Duodenal mucosa (tissue), 2 donors: ENCODE measurements around the gene USP17L22.
"Not testable (repeated sequence)": the region's sequence is repeated elsewhere in the genome, so short reads cannot be mapped to it uniquely, and the experiment has no call there.

Experiments
- H3K27ac ChIP-seq: one replicate; pipeline ENCODE4 v1.7.0; 2013; ENCODE audit warnings: low read depth, low read length
- H3K27me3 ChIP-seq, 2 donors: one replicate each; pipeline ENCODE4 v1.7.0; 2013; ENCODE audit warnings: low read length in 2 of 2, control low read depth in 1 of 2; ENCODE audit not compliant: insufficient read depth in 2 of 2, control insufficient read depth in 1 of 2
- H3K36me3 ChIP-seq, 2 donors: one replicate each; pipeline ENCODE4 v1.7.0; 2013; ENCODE audit warnings: low read length in 2 of 2, control low read depth in 1 of 2; ENCODE audit not compliant: insufficient read depth in 2 of 2, control insufficient read depth in 1 of 2
- H3K4me1 ChIP-seq, 2 donors: one replicate each; pipeline ENCODE4 v1.7.0; 2013; ENCODE audit warnings: low read length in 2 of 2, control low read depth in 1 of 2; ENCODE audit not compliant: insufficient read depth in 2 of 2, control insufficient read depth in 1 of 2
- H3K4me3 ChIP-seq, 2 donors: one replicate each; pipeline ENCODE4 v1.7.0; 2013; ENCODE audit warnings: low read length in 2 of 2, low read depth in 1 of 2
- H3K9ac ChIP-seq, 2 donors: one replicate each; pipeline ENCODE4 v1.7.0; 2013; ENCODE audit warnings: low read length in 2 of 2, low read depth in 1 of 2
- H3K9me3 ChIP-seq, 2 donors: one replicate each; pipeline ENCODE4 v1.7.0; 2013; ENCODE audit warnings: low read length in 2 of 2, control low read depth in 1 of 2; ENCODE audit not compliant: control insufficient read depth in 1 of 2

USP17L22 gene

DNA sequence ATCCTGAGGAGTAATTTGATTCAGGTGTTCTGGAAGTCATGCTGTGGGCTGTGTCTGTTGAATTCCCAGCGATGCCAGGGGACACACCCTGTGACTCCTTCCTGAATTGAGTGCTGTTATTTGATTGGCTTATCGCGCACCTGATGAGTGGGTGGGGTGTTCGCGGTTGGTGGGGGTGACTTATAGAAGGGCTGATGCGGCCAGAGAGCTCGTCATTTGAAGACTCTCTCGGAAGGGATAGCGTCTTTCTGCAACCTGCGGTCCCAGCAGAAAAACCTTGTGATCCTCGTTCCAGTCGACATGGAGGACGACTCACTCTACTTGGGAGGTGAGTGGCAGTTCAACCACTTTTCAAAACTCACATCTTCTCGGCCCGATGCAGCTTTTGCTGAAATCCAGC, at the start of gene USP17L22:
TSS of gene USP17L22 (plus strand) at position 301 of the 400 bp plus-strand sequence. CDS start at position 301, 0 bp downstream.
- H3K9me3 ChIP-seq, H3K4me3 ChIP-seq, H3K36me3 ChIP-seq, H3K9ac ChIP-seq, H3K27ac ChIP-seq, H3K27me3 ChIP-seq, H3K4me1 ChIP-seq: not testable (repeated sequence)

GRCh38 chr4:9219852-9220251, 47.6 kb upstream of the USP17L22 start, which contains the start of gene USP17L12:
TSS of gene USP17L12 (plus strand) at chr4:9220152. CDS start at chr4:9220152, 0 bp downstream.
- H3K27ac ChIP-seq, H3K36me3 ChIP-seq, H3K4me3 ChIP-seq, H3K27me3 ChIP-seq, H3K9me3 ChIP-seq, H3K4me1 ChIP-seq, H3K9ac ChIP-seq: not testable (repeated sequence)

DNA sequence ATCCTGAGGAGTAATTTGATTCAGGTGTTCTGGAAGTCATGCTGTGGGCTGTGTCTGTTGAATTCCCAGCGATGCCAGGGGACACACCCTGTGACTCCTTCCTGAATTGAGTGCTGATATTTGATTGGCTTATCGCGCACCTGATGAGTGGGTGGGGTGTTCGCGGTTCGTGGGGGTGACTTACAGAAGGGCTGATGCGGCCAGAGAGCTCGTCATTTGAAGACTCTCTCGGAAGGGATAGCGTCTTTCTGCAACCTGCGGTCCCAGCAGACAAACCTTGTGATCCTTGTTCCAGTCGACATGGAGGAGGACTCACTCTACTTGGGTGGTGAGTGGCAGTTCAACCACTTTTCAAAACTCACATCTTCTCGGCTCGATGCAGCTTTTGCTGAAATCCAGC, 42.8 kb upstream of the USP17L22 start, which contains the start of gene USP17L13:
TSS of gene USP17L13 (plus strand) at position 301 of the 400 bp plus-strand sequence. CDS start at position 301, 0 bp downstream.
- not testable (repeated sequence) for H3K36me3 ChIP-seq, H3K9ac ChIP-seq, H3K27ac ChIP-seq

DNA sequence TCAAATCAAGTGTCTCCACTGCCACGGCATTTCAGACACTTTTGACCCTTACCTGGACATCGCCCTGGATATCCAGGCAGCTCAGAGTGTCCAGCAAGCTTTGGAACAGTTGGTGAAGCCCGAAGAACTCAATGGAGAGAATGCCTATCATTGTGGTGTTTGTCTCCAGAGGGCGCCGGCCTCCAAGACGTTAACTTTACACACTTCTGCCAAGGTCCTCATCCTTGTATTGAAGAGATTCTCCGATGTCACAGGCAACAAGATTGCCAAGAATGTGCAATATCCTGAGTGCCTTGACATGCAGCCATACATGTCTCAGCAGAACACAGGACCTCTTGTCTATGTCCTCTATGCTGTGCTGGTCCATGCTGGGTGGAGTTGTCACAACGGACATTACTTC, 37.2 kb upstream of the USP17L22 start:
- H3K27me3 ChIP-seq, H3K36me3 ChIP-seq, H3K9ac ChIP-seq, H3K27ac ChIP-seq, H3K4me3 ChIP-seq, H3K4me1 ChIP-seq, H3K9me3 ChIP-seq: not testable (repeated sequence)

More for the DNA sequence above, 42.8 kb upstream of the USP17L22 start, which contains the start of gene USP17L13:
- not testable (repeated sequence) for H3K27me3 ChIP-seq, H3K9me3 ChIP-seq, H3K4me1 ChIP-seq, H3K4me3 ChIP-seq

- H3K9ac ChIP-seq, H3K4me1 ChIP-seq: not testable (repeated sequence)
Measured at GRCh38 chr4:9234085-9234484, 33.3 kb upstream of the USP17L22 start, which contains the start of gene USP17L15. TSS of gene USP17L15 (plus strand) at chr4:9234385. CDS start at chr4:9234385, 0 bp downstream.

GRCh38 chr4:9238461-9238860, 29.0 kb upstream of the USP17L22 start:
- not testable (repeated sequence) for H3K9ac ChIP-seq, H3K4me3 ChIP-seq, H3K4me1 ChIP-seq

More at GRCh38 chr4:9234085-9234484, 33.3 kb upstream of the USP17L22 start, which contains the start of gene USP17L15:
- not testable (repeated sequence) for H3K9me3 ChIP-seq, H3K36me3 ChIP-seq, H3K4me3 ChIP-seq, H3K27ac ChIP-seq, H3K27me3 ChIP-seq

DNA sequence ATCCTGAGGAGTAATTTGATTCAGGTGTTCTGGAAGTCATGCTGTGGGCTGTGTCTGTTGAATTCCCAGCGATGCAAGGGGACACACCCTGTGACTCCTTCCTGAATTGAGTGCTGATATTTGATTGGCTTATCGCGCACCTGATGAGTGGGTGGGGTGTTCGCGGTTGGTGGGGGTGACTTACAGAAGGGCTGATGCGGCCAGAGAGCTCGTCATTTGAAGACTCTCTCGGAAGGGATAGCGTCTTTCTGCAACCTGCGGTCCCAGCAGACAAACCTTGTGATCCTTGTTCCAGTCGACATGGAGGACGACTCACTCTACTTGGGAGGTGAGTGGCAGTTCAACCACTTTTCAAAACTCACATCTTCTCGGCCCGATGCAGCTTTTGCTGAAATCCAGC, 23.8 kb upstream of the USP17L22 start, which contains the start of gene USP17L17:
TSS of gene USP17L17 (plus strand) at position 301 of the 400 bp plus-strand sequence. CDS start at position 301, 0 bp downstream.
- H3K27ac ChIP-seq, H3K4me3 ChIP-seq, H3K9me3 ChIP-seq, H3K4me1 ChIP-seq, H3K27me3 ChIP-seq, H3K9ac ChIP-seq, H3K36me3 ChIP-seq: not testable (repeated sequence)

More at GRCh38 chr4:9238461-9238860, 29.0 kb upstream of the USP17L22 start:
- not testable (repeated sequence) for H3K27me3 ChIP-seq, H3K9me3 ChIP-seq, H3K27ac ChIP-seq, H3K36me3 ChIP-seq

- H3K4me1 ChIP-seq, H3K9ac ChIP-seq, H3K36me3 ChIP-seq, H3K27ac ChIP-seq, H3K4me3 ChIP-seq, H3K27me3 ChIP-seq, H3K9me3 ChIP-seq: not testable (repeated sequence)
Measured at GRCh38 chr4:9247953-9248680, 19.3 kb upstream of the USP17L22 start, which contains the start of gene USP17L18. TSS of gene USP17L18 (plus strand) at chr4:9248630. CDS start at chr4:9248630, 0 bp downstream.

DNA sequence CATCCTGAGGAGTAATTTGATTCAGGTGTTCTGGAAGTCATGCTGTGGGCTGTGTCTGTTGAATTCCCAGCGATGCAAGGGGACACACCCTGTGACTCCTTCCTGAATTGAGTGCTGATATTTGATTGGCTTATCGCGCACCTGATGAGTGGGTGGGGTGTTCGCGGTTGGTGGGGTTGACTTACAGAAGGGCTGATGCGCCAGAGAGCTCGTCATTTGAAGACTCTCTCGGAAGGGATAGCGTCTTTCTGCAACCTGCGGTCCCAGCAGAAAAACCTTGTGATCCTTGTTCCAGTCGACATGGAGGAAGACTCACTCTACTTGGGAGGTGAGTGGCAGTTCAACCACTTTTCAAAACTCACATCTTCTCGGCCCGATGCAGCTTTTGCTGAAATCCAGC, 14.3 kb upstream of the USP17L22 start, which contains the start of gene USP17L19:
TSS of gene USP17L19 (plus strand) at position 301 of the 400 bp plus-strand sequence. CDS start at position 301, 0 bp downstream.
- H3K27ac ChIP-seq, H3K36me3 ChIP-seq, H3K4me1 ChIP-seq, H3K27me3 ChIP-seq, H3K9ac ChIP-seq, H3K9me3 ChIP-seq, H3K4me3 ChIP-seq: not testable (repeated sequence)

GRCh38 chr4:9257824-9258223, 9.6 kb upstream of the USP17L22 start, which contains the start of gene USP17L20:
TSS of gene USP17L20 (plus strand) at chr4:9258124. CDS start at chr4:9258124, 0 bp downstream.
- H3K4me3 ChIP-seq, H3K27ac ChIP-seq, H3K4me1 ChIP-seq, H3K9ac ChIP-seq, H3K27me3 ChIP-seq, H3K9me3 ChIP-seq, H3K36me3 ChIP-seq: not testable (repeated sequence)
